GM08714 (cell line): ENCODE data around the gene ANKRD36.
"Not testable (repeated sequence)": the region's sequence is repeated elsewhere in the genome, so short reads cannot be mapped to it uniquely, and the experiment has no call there.

Source experiments
- H3K4me3 ChIP-seq: fragments of 200-500 bp; sonication (Bioruptor generic); 2 replicates; pipeline ENCODE4 v1.5.1; 2014; ENCODE audit warnings: mild to moderate bottlenecking, low read length, inconsistent platforms
- ZNF274 ChIP-seq: IDR thresholded peaks from 2 replicates; pipeline ENCODE4 v1.6.1; 2012; ENCODE audit warnings: mild to moderate bottlenecking, low read depth, low read length

ANKRD36 gene

DNA sequence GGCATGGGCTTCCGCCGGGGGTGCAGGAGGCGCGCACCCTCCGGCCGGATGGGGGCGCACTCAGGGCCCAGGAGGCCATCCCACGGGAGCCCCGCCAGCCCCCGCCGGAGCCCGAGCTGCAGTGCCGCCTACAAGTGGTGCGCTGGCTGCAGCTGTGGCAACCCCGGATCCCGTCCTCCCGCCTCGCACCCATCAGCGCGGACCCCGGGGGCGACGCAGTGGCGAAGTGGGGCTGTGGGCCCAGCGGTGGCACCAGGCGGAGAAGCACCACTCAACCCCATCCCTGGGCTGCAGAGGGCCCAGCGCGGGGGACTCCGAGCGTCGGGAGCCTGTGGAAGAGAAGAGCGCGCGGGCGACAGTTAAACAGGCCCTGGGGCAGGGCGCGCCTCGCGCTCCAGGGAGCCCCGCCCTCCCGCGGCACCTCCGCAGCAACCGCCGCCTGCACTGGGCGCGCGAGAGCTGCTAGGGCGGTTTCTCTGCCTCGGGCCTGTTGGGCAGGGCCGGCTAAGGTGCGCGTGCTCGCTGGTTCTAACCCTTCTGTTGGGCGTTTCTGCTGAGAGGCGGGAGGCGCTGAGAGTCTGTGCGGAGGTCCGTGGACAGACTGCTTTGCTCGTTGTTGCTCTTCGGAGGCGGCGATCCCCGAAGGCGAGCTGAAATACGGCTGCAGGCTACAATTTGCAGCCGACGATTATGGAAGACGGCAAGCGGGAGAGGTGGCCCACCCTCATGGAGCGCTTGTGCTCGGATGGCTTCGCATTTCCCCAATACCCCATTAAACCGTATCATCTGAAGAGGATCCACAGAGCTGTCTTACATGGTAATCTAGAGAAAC is at the start of gene ANKRD36:
ANKRD36 (plus strand) TSS at position 104 of the 832 bp plus-strand sequence; CDS start at position 691, 587 bp downstream.
- peak within 1 kb of the TSS; percentile 78 for H3K4me3 ChIP-seq

DNA sequence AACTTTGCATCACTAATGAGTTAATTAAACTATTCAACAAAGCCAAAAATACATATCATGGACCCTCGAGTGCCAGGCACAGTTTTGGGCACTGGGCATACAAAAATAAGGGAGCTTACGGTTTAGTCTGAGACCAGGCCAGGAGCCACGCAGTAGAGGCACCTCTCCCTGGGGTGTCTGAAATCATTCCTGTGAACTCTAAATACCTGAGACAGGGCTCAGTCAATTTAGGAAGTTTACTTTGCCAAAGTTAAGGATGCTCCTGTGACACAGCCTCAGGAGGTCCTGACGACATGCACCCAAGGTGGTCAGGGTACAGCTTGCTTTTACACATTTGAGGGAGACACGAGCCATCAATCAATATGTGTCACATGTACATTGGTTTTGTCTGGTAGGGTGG is 46.9 kb upstream of the ANKRD36 start:
- not testable (repeated sequence) for H3K4me3 ChIP-seq

DNA sequence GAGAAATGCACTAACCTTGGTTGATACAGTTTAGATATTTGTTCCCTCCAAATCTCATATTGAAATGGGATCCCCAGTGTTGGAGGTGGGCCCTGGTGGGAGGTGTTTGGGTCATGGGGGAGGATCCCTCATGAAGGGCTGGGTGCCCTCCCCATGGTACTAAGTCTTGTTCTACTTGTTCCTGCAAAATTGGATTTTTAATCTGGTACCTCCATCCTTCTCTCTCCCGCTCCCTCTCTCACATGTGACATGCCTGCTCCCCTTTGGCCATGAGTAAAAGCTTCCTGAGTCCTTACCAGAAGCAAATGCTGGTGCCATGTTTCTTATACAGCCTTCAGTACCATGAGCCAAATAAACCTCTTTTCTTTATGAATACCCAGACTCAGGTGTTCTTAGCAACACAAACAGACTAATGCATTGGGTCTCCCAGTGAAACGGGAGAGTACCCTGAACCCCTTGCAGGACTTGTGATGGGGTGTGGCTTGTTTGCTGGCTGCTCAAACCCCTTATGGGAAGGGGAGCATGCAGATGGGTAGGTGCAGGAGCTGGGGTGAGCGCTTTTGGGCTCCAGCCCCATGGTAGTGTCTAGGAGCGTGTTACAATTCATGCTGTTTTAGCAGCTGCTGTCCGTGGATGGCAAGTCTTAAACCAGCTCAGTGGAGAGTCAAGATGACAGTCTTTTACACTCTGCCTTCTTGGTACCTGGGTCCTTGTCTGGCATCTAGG is 45.5 kb upstream of the ANKRD36 start:
- TF ChIP-seq ZNF274: no peak
- H3K4me3 ChIP-seq: no peak overlapping the region

DNA sequence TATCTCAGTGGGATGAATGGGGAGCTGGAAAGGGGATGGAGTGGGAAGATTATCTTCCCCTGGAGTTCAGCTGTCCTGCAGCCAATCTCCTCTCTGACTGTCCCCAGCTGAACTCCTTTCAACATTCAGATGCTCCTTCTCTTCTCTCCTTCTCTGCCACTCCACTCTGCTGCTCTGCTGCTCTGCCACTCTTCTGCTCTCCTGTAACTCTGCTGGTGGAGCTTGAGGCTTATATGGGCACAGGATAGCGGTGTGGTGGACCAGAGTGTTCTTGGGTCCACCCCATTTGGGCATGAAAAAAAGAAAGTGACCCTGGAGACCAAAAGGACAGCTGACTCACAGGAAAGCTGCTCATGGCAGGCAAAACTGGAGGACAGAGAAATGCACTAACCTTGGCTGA is 44.9 kb upstream of the ANKRD36 start:
- no peak overlapping the region for H3K4me3 ChIP-seq
- TF ChIP-seq ZNF274: no peak

DNA sequence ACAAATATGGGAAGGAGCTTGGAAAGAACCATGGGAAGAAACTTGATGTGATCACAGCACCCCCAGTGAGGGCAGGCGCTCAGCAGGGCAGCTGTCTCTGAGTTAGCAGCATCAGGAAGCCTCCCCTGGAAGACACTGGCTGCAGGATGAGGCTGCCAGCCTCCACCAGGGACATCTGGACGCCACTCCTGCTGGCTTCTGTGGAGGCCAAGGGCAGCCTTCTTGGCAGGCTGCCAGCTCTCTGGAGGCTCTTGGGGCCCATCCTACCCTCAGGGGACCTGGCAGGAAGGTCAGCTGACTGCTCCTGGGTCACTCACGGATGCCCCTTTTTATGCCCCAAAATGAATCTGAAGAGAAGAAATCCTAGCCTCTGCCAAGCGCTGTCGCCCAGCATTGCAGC is 44.2 kb upstream of the ANKRD36 start:
- H3K4me3 ChIP-seq: not testable (repeated sequence)

DNA sequence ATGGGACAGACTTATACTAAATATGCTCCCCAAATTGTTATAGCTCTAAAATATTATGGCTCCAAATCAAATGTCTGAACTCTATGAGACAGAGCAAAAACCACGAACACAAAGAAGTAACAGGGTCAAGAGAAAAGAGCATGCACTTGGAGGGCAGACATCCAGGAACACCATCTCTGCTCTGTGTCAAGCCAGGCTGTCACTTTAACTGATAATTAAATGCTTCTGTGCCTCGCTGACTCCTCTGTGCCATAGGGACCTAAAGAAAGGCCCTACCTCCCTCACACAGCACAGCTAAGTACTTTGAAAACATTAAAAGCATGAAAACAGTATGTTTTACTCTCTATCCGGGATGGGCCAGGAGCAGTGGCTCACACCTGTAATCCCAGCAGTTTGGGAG is 42.0 kb upstream of the ANKRD36 start:
- H3K4me3 ChIP-seq: not testable (repeated sequence)

DNA sequence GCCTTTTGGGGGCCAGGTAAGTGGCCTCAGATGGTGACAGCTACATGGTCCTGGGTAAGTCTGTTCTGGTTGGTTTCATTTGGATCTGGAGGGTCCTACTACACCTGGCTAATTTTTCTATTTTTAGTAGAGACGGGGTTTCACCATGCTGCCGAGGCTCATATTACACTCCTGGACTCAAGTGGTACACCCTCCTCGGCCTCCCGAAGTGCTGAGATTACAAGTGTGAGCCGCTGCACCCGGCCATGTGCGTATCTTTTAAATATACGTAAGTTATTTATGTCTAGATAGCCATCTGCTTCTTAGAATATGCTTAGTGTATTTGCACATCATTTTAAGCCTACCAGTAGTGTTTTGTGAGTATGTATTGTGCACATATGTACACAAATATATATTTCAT is 35.7 kb upstream of the ANKRD36 start:
- not testable (repeated sequence) for H3K4me3 ChIP-seq

DNA sequence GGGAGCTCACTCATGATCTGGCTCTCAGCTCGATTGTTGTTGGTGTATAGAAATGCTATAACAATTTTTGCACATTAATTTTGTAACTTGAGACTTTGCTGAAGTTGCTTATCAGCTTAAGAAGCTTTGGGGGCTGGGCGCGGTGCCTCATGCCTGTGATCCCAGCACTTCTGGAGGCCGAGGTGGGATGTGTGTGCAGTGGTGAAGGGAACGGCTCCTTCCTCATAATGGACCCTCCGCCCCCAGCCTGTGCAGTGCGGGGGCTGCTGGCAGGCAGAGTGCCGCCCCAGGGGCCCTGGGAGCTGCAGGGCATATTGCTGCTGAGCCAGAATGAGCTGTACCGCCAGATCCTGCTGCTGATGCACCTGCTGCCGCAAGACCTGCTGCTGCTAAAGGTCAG is 32.1 kb upstream of the ANKRD36 start:
- H3K4me3 ChIP-seq: not testable (repeated sequence)

DNA sequence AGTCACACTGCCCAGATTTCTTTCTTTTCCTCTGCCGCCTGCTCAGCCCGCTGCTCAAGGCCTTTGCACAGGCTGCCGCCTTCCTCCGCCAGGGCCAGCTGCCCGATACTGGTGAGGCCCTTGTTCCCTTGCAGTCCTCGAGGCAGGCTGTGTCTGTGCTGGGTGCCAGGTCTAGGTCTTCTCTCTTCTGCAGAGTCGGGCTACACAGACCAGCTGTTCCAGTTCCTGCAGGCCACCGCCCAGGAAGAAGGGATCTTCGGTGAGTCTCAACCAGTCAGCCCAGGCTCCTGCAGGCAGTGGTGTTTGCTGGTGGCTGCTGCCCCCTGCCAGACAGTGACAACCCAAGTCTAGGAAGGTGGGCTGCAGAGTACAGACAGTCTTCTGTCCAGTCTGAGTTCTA is 30.7 kb upstream of the ANKRD36 start:
- H3K4me3 ChIP-seq: not testable (repeated sequence)

DNA sequence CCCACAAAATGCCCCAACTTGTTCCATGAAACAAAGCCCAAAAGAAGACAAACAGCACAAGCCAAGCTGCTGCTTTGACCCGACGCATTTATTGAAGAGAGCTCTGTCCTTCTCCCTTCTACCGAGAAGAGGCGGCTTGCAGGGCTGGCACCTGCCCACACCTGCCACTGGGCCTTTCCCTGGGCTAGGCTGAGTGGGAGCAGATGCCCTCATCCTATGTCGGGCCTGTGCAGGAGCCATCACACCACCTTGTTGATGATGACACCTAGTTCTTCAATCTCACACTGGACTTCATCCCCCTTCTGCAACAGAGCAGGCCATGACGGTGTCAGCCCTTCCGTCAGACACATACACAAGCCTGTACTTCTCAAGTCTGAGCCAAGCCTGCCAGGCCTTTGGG is 29.4 kb upstream of the ANKRD36 start:
- H3K4me3 ChIP-seq: not testable (repeated sequence)

DNA sequence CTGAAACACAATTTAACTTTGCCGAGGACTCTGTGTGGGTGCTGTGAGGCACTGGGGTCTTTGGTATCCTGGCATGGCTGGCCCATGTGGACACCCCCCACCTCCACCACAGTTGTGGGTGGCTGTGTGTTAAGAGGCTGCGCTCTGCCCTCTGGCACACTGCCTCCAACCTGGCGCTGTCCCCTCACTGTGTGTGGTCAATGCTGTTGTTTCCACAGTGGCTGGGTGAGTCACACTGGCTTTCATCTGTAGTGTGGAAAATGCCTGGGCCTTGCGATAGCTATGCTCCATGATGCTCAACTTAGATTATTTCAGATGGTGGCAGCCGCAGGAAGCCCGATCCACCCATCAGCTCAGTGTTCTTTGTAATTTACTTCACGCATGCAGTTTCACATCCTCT is 27.9 kb upstream of the ANKRD36 start:
- H3K4me3 ChIP-seq: not testable (repeated sequence)

DNA sequence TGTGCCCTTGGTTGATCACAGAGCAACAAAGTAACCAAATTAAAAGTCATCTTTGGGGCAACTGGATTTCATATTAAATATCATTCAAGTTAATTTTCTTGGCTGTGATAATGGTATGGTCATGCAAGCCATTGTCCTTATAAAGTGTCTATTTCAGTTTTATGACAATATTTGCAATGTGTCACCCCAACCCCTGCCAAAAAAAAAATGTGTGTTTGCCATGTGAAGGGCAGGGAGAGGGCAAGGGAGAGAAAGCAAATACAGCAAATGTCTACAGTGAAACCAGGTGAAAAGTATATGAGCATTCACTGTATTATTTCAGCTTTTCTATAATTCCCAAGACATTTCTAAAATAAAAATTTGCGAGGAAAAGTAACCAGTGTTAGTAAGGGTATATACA is 24.2 kb upstream of the ANKRD36 start:
- not testable (repeated sequence) for H3K4me3 ChIP-seq

DNA sequence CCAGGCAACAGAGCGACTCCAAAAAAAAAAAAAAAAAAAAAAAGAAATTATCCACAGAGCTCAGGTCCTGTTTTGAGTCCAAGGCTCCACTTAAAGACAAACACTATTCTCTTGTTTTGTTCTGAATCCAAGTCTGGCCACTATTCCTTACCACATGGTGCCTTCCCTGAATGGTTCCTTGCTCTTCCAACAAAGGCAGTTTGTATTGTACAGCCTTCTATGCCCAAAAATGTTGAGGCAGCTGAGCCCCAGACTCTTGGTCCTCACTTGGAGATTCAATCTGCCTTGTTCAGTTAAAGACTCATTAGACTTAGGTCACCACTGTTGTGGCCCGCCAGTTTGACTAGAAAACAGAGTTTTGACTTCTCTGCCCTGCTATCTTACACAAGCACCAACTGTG is 20.0 kb upstream of the ANKRD36 start:
- H3K4me3 ChIP-seq: not testable (repeated sequence)

DNA sequence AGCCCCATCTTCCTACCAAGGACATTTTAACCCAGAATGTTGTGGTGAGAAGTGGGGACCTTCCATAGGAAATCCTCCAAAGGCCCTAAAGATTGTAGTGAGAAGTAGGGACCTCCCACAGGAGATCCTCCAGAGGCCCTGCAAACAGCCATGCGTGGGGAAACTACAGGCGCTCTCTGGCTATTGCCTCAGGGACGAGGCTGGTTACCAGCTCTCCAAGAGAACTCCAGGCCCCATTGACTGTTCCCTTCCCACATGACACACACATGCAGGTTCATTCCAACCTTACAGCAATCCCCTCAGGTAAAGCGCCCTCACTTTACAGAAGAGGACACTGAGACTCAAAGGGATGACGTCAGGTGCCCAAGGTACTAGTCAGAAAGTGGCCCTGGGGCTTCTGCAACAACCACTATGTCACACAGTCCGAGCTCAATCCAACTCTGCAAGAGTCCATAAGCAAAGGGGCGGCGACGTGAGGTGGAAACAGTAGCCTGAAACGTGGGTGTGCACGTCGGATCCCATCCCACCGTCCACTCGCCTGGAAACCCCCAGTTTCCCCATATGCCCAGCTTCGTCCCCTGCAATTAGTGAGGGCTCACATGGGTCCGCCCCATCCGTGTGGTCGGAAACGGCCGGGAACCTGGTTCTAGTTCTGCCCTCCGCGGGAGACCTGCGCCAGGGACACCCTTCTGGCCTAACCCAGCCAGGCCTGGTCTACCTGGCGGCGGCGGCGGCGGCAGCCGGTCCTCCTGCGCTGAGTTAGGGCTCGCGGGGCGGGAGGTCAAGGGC is 18.8 kb upstream of the ANKRD36 start:
- not testable (repeated sequence) for H3K4me3 ChIP-seq

DNA sequence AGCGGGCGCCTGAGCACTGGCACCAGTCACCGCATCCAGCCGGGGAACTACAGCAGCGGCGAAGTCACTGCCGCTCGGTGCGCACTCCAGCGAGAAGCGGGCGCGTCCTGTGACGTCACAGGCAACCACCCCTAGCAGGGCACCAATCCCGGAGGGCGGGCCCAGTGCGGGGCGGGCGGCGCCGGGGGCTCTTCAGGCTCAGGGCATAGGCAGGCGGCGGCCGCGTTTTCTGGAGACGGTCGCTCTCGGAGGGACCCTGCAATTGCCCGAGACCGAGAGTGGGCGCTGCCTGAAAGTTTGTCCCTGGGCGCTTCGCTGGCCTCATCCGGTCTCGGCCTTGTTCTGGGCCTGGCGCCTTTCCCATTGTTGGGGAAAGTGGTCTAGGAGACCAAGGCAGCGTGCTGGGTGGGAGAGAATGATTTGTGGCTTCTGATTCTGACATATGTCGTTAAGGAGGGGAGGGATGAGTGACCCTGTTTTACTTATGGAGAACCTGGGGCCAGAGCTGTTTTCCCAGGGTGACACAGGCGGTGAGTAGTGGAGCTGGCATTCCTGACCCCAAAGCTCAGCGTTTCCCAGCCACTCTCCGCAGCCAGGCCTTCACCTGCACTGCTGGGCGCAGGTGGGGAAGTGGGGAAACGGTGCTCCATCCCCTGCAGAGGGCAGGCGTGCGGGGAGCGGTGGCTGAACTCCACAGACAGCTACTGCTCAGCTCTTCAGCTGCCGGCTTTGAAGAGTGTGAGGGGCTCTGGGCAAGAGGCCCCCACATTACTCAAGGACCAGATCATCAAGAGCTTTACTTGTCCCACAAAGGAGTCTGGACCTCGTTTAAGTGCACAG is 18.0 kb upstream of the ANKRD36 start, which contains the start of gene FAHD2B:
FAHD2B (minus strand) TSS at position 111 of the 840 bp plus-strand sequence. CDS start 3,176 bp downstream, outside the sequence.
- peak within 1 kb of the TSS; percentile 17; the same call in 1 of the 2 replicates for H3K4me3 ChIP-seq
